HEK293 (cell line): ENCODE measurements around the gene KRTCAP3.

Source experiments
- CTCF ChIA-PET: fragments of 350-600 bp; formaldehyde crosslinking; extraction: SDS; loops from one replicate; lab custom pipeline; 2021; ENCODE audit warnings: antibody characterized with exemption; lab: Yijun Ruan, JAX
- POLR2A ChIA-PET: fragments of 300-600 bp; formaldehyde crosslinking; extraction: SDS; loops from one replicate; lab custom pipeline; 2020; ENCODE audit warnings: antibody characterized with exemption, inconsistent platforms; lab: Yijun Ruan, JAX
- H3K27ac ChIP-seq: fragments of 200-500 bp; sonication (Bioruptor generic); 2 replicates; pipeline ENCODE4 v1.5.1; 2014; ENCODE audit warnings: low read depth, low read length, control low read depth, inconsistent platforms; ENCODE audit errors: extremely low read depth
- H3K36me3 ChIP-seq, 2 experiments: fragments of 200-500 bp in 1 of 2; sonication (Bioruptor generic) in 1 of 2; 1 replicate in 1 of 2; 2 replicates in 1 of 2; pipeline ENCODE4 v1.5.1; 2014 to 2017; ENCODE audit warnings: inconsistent platforms in 2 of 2, low read length in 2 of 2; ENCODE audit not compliant: control insufficient read depth in 2 of 2, insufficient read depth in 1 of 2
- H3K4me1 ChIP-seq: fragments of 200-500 bp; sonication (Bioruptor generic); 2 replicates; pipeline ENCODE4 v1.5.1; 2014; ENCODE audit warnings: mild to moderate bottlenecking, low read length, inconsistent platforms; ENCODE audit not compliant: control insufficient read depth, insufficient read depth
- H3K4me3 ChIP-seq: 2 replicates; pipeline ENCODE4 v1.5.1; 2011; ENCODE audit warnings: low read depth, mild to moderate bottlenecking, control low read depth, low read length, moderate library complexity
- H3K9me3 ChIP-seq: fragments of 200-500 bp; sonication (Bioruptor generic); 2 replicates; pipeline ENCODE4 v1.5.1; 2014; ENCODE audit warnings: low read depth, low read length, inconsistent platforms; ENCODE audit not compliant: control insufficient read depth, insufficient read depth
- ATF2 ChIP-seq: fragments of 450-650 bp; formaldehyde crosslinking; IDR thresholded peaks from 2 replicates; pipeline ENCODE4 v1.5.1; 2016; ENCODE audit warnings: missing biosample characterization, missing genetic modification characterization, low read depth
- MYNN ChIP-seq: fragments of 450-650 bp; formaldehyde crosslinking; IDR thresholded peaks from 2 replicates; pipeline ENCODE4 v1.5.1; 2016; ENCODE audit warnings: missing biosample characterization, missing genetic modification characterization, borderline replicate concordance
- PRDM2 ChIP-seq: fragments of 450-650 bp; formaldehyde crosslinking; IDR thresholded peaks from 2 replicates; pipeline ENCODE4 v1.5.1; 2016; ENCODE audit warnings: missing biosample characterization, missing genetic modification characterization, borderline replicate concordance
- ZNF221 ChIP-seq: fragments of 450-650 bp; formaldehyde crosslinking; IDR thresholded peaks from 2 replicates; pipeline ENCODE4 v1.5.1; 2017; ENCODE audit warnings: missing biosample characterization, missing genetic modification characterization, borderline replicate concordance
- ZNF26 ChIP-seq: fragments of 450-650 bp; formaldehyde crosslinking; IDR thresholded peaks from 2 replicates; pipeline ENCODE4 v1.5.1; 2016; ENCODE audit warnings: missing biosample characterization, missing genetic modification characterization
- ZNF274 ChIP-seq, 2 experiments: fragments of 200-500 bp in 1 of 2; fragments of 450-650 bp in 1 of 2; sonication (Bioruptor generic) in 1 of 2; formaldehyde crosslinking in 1 of 2; IDR thresholded peaks; 2 replicates each; pipeline versions ENCODE4 v1.5.1 to v1.6.1; 2014 to 2016; ENCODE audit warnings: borderline replicate concordance in 1 of 2, inconsistent platforms in 1 of 2, low read length in 1 of 2, missing biosample characterization in 1 of 2, missing genetic modification characterization in 1 of 2
- ZNF280D ChIP-seq: fragments of 450-650 bp; formaldehyde crosslinking; IDR thresholded peaks from 2 replicates; pipeline ENCODE4 v1.5.1; 2016; ENCODE audit warnings: missing biosample characterization, missing genetic modification characterization
- ZNF354C ChIP-seq: fragments of 450-650 bp; formaldehyde crosslinking; IDR thresholded peaks from 2 replicates; pipeline ENCODE4 v1.5.1; 2016; ENCODE audit warnings: missing biosample characterization, missing genetic modification characterization, low read depth, borderline replicate concordance
- ZNF501 ChIP-seq: fragments of 450-650 bp; formaldehyde crosslinking; IDR thresholded peaks from 2 replicates; pipeline ENCODE4 v1.5.1; 2016; ENCODE audit warnings: missing biosample characterization, missing genetic modification characterization
- ZNF571 ChIP-seq: fragments of 450-650 bp; formaldehyde crosslinking; IDR thresholded peaks from 2 replicates; pipeline ENCODE4 v1.5.0; 2017; ENCODE audit warnings: missing biosample characterization, missing genetic modification characterization
- ZNF639 ChIP-seq: fragments of 450-650 bp; formaldehyde crosslinking; IDR thresholded peaks from 2 replicates; pipeline ENCODE4 v1.5.1; 2016; ENCODE audit warnings: missing biosample characterization, missing genetic modification characterization
- ZSCAN16 ChIP-seq: fragments of 450-650 bp; formaldehyde crosslinking; IDR thresholded peaks from 2 replicates; pipeline ENCODE4 v1.5.1; 2016; ENCODE audit warnings: missing biosample characterization, missing genetic modification characterization

KRTCAP3 gene

GRCh38 chr2:27441226-27441926, 805 bp upstream of the KRTCAP3 start:
- POLR2A ChIA-PET: interaction anchor here (0.5 kb wide), 1 partner anchor 152 kb away, joined by 3 read pairs; no protein-coding TSS in a partner anchor
- TF ChIP-seq ZNF354C (tag by site-specific recombination): no peak
- TF ChIP-seq ZSCAN16 (tag by site-specific recombination): no peak
- no peak for TF ChIP-seq MYNN (tag by site-specific recombination)
- no peak for TF ChIP-seq ZNF274 (IDR thresholded peaks at IDR 0.05; ENCODE audit: low read length)
- no peak for TF ChIP-seq ZNF274 (tag by site-specific recombination; IDR thresholded peaks at IDR 0.05; ENCODE audit: borderline replicate concordance)
- TF ChIP-seq ZNF280D (tag by site-specific recombination): no peak
- TF ChIP-seq ZNF571: no peak
- no peak for TF ChIP-seq ZNF501 (tag by site-specific recombination)
- TF ChIP-seq ZNF221 (tag by site-specific recombination): no peak
- TF ChIP-seq ZNF639: no peak
- TF ChIP-seq ZNF26: no peak
- no peak for TF ChIP-seq PRDM2 (tag by site-specific recombination)
- no peak for TF ChIP-seq ATF2
- TF ChIP-seq, all 188 proteins: peak for 0
- Histone ChIP-seq H3K27ac (no peak overlapping the region), H3K9me3 (no peaks in the 10 kb centered on the region), H3K4me1 (no peaks in the 10 kb centered on the region), H3K36me3 (peaks cover 33 to 80% of the 10 kb centered on the region in 2 experiments), H3K4me3 (no peak overlapping the region)
- CTCF ChIA-PET: no interaction called here
